SK-N-MC (cell line): Measurements from ENCODE around the gene C4orf17.

Experiments
- EZH2 ChIP-seq: fragments of 200-600 bp; sonication (generic); IDR thresholded peaks from one replicate; pipeline ENCODE4 v1.6.1; 2017; ENCODE audit warnings: antibody characterized with exemption
- POLR2AphosphoS5 ChIP-seq: IDR thresholded peaks from 2 replicates; pipeline ENCODE4 v1.6.1; 2012; ENCODE audit warnings: mild to moderate bottlenecking, low read depth, low read length, borderline replicate concordance

- TF ChIP-seq POLR2AphosphoS5, result no peak
- TF ChIP-seq EZH2, result no peak
These were observed at the start of gene C4orf17 for GRCh38 chr4:99510721-99511120.
